Activated CD4-positive, CD25-positive, alpha-beta regulatory T cell treated with anti-CD3 and anti-CD28 coated beads, Interleukin-2, amount 50 U/mL, for 16 hours (primary cell): ENCODE data around the gene SEC61A1.

Experiments used
- DNase-seq: peaks from one replicate; pipeline ENCODE4 v3.0.0-alpha.2; 2020; ENCODE audit warnings: low read depth, low spot score

Gene SEC61A1

DNA sequence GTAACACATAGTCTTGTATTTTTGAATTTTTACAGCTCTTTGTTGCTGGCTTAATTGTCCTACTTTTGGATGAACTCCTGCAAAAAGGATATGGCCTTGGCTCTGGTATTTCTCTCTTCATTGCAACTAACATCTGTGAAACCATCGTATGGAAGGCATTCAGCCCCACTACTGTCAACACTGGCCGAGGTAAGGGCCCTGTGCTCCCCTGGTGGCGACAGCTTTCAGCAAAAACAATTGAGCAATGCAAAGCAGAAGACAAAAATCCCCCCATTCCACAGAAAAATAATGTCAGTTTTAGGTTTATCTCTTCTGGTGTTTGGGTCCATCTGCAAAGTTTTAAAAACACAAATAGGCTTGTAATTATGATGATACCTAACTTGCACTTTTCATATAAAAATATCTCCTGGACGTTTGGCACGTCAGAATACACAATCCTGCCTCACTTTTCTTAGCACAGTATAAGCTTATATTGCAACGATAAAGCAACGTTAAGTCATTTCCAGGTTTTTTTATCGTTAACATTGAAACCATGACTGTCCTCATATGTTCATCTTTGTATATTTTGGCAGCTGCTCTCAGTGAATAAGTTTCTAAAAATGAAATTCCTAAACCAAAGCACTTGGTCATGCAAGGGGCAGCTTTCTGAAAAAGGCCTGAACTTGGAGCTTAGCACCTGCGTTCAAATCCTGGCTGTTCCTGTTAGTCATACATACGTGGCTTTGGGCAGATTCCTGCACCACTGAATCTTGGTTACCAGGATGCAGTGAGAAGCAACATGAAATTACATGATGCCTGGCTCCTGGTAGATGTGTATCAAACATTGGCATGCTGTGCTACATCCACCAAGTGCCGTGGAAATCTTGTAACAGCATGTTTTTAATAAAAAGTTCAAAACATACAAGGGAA is 8.5 kb downstream of the SEC61A1 start:
- DNase-seq, result no peak

DNA sequence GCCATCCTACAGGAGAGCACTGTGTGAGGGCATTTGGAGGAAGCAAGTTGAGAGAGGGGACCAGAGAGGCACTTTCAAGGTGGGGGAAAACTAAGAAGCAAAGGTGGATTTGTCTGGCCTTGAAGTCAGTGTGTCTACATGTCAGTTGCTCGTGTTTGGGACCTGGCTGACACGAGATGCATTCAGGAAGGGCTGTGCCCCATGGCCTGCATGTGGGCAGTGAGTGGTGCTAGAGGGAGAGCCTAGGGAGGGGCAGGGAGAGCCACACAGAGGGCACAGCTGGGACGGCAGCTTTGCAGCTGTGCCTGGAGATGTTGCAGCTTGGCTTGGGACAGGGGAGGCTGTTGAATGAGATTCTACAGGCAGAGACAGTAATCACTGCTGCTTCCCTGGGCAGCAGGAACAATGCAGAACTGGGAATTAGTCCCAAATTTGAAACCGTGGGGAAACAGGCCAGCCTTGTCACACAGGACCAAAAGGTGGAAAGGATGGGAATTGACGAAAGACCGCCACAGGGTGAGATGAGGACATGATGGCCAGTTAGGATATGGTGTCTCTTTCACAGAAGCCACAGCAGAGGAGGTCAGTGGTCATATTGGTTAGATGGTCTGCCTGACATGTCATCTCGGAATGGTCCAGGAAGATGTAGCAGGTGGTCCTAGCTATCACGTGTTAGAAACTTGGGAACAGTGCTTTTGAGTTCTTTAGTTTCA is 10.0 kb downstream of the SEC61A1 start:
- no peak for DNase-seq

DNA sequence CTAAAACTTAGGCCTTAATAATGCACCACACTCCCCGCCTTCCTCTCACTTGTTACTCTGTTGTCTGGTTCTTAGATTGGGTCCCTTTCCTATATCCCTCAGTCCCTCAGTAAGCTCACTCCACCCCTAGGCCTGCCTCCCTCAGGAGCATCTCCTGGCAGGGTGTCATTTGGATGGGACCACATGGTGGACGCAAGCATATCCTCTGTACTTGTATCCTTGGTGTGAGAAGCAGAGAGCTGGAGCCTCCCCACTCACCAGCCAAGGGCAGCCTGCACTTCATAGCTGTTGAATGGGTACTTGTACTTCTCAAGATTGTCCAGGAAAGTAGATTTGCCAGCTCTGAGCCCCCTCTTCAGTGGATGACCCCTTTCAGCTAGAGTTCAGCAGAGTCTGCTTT is 11.6 kb downstream of the SEC61A1 start:
- DNase-seq, result no peak

DNA sequence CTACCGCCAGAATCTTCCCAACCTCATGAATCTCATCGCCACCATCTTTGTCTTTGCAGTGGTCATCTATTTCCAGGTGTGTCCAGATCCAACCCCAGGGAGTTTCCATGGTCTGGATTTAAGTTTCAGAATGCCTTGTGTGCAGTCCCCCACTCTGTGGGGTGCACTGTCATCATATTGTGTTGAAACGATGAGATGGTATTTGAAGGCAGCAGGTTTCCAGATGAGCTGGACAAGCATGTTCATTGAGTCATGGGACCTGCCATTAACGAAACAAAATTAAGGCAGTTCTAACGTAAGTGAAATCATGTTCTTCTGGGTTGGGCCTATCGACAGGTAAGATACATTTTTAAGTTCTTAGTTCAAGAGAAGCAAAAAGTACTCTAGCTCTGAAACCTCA is 12.7 kb downstream of the SEC61A1 start:
- no peak for DNase-seq

DNA sequence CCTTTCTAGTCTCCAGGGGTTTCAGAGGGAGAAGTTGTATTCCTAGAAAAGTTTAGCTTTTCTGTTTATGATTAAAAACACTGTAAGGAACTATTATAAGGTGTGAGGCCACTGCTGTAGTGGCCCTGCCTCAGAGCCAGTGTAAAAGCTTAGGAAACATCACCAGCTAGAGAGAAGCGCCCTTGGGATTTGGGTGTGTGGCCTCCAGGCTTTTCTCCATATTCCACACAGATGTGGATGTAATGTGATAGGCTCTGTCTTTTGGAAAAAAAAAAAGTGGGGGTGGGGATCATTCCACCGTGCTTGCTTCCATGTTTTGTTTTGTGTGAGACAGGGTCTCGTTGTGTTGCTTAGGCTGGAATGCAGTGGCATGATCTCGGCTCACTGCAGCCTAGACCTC is 13.9 kb downstream of the SEC61A1 start:
- no peak for DNase-seq

DNA sequence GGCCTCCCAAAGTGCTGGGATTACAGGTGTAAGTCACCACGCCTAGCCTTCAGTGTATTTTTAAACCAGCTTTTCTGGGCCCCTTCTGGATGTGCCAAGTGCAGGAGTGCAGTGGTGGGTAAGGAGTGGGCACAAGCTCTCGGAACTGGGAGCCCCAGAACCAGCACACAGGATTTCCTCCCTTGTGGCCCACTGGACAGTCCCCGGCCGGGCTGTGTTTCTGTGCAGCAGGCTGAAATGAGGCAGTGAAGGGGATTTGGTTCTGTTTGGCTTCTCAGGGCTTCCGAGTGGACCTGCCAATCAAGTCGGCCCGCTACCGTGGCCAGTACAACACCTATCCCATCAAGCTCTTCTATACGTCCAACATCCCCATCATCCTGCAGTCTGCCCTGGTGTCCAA is 14.4 kb downstream of the SEC61A1 start:
- no peak for DNase-seq

DNA sequence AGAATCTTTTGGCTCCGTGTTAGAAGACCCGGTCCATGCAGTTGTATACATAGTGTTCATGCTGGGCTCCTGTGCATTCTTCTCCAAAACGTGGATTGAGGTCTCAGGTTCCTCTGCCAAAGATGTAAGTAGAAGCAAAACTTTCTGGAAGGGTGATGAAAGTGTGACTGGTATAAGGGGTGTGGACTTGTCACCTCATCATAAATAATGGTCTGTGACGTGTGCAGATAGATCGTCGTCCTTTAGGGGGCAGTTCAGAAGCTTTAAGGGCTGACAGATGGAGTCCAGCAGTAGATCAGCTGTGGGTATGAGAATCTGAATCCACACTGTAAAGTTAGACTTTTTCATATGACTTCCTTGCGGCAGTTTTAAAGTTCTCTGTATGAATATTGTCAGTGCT is 15.3 kb downstream of the SEC61A1 start:
- no peak for DNase-seq

DNA sequence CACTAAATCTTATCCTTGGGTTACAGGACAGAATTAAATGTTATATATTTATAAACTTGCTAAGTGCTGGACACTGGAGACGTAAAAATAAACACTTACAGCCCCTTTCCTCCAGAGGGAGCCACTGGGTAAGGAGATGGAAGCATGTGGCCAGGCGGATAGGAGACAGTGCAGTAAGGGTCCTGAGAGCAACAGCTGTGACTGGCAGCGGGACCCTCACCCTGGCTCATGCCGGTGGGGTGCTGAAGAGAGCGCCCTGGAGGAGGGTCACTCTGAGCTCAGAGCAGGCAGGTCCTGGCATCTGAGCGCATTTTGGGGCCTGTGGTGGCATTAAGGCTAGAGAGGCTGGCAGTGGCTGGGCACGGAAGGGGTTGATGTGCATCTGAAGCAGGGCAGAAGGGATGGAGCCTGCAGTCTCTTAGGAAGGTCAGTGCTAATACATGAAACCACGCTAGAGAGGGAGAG is 16.0 kb downstream of the SEC61A1 start:
- no peak for DNase-seq

DNA sequence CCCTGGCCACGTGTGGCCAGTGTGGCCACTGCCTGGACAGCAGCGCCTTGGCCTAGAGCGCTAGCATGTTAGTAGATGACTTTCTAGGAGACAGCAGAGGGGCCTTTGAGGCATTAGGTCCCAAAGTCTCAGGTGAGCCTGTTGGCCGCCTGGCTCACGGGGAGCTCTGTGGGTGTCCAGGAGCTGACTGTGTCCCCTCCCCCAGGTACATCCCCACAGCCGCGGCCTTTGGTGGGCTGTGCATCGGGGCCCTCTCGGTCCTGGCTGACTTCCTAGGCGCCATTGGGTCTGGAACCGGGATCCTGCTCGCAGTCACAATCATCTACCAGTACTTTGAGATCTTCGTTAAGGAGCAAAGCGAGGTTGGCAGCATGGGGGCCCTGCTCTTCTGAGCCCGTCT is 17.0 kb downstream of the SEC61A1 start:
- no peak for DNase-seq

DNA sequence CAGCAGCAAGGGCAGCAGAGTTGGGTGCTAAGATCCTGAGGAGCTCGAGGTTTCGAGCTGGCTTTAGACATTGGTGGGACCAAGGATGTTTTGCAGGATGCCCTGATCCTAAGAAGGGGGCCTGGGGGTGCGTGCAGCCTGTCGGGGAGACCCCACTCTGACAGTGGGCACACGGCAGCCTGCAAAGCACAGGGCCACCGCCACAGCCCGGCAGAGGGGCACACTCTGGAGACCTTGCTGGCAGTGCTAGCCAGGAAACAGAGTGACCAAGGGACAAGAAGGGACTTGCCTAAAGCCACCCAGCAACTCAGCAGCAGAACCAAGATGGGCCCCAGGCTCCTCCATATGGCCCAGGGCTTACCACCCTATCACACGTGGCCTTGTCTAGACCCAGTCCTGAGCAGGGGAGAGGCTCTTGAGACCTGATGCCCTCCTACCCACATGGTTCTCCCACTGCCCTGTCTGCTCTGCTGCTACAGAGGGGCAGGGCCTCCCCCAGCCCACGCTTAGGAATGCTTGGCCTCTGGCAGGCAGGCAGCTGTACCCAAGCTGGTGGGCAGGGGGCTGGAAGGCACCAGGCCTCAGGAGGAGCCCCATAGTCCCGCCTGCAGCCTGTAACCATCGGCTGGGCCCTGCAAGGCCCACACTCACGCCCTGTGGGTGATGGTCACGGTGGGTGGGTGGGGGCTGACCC is 18.8 kb downstream of the SEC61A1 start:
- DNase-seq, result no peak

DNA sequence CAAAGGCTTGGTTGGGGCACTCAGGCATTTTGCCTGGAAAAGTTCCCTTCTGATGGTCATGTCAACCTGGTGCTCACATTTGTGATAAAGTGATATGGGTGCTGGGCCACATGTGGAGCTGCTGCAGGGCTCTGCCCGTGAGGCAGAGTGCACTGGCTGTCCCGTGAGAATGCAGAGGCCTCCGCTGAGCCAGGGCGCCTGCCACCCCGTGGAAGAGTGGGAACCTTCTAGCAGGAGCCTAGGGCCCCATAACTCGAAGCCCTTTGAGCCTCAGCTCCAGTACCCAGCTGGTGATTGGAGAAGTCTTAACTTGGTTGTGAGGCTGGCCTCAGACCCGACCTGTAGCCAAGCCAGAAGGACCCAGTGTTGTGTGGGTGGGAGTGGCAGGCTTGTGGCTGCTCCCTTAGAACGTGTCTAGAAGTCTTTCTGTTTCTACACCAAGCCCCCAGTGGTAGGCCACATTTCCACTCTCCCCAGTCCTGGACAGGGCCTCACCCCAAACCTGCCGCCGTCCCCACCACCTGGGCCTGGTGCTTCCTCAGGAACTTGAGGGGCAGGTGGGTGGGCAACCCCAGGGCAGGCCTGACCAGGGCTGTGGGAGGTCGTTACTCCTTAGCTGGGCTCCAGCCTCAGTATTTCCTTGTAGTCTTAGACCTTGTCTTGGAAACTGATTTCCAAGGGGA is 19.7 kb downstream of the SEC61A1 start:
- DNase-seq, result no peak

DNA sequence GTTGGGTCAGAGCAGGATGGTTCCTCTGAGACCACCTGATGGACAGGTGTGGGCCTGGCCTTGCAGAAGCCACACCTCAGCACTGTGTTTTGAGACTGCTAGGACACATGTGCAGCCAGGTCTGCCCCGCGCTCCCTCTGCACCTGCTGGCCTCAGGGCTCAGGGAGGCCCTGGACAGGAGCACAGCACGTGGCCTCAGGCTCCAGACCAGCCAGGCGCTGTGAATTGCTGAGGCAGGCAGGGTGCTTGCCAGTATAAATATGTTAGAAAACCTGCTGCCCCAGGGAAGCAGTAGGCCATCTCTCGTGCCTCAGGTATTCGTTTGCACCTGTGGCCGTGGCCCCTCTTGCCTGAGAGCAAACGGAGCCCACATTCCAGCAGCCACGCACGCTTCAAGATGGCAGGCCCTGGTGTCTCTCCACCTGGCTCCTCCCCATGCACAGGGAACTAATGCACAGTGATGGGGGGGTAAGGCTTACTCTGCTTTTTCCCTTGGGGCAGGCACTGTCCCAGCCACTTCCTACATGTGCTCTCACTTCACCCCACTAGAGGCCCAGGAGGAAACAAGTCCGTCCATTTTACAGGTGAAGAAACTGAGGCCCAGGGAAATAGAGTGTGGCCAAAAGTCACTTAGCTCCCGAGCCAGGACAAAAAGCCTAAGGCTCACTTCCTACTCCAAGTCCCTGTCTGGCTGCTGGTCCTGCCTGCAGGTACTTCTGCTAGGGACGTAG is 20.4 kb downstream of the SEC61A1 start:
- no peak for DNase-seq

DNA sequence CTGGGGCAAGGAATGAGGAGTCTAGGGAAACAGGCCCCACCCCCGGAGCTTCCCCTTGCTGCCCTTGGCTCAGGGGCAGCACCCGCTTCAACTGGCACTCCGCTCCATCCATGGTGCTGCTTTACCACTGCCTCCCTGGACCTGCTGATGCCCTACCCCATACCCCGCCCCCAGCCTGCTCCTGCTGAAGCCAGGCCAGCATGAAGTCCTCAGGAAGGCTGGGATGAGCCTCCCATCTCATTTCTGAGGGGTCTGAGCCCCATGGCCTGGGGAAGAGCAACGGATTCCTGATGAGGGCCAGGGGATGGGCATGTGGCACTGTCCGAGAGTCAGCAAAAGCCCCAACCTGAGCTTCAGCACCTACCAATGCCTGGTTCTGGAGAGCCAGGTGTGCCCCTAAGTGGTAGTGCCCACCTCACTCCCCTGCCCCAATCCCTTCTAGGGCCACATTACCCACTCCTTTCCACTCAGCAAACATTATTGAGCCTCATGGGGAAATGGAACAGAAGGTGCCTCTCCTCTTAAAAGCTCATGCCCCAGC is 21.0 kb downstream of the SEC61A1 start:
- no peak for DNase-seq

DNA sequence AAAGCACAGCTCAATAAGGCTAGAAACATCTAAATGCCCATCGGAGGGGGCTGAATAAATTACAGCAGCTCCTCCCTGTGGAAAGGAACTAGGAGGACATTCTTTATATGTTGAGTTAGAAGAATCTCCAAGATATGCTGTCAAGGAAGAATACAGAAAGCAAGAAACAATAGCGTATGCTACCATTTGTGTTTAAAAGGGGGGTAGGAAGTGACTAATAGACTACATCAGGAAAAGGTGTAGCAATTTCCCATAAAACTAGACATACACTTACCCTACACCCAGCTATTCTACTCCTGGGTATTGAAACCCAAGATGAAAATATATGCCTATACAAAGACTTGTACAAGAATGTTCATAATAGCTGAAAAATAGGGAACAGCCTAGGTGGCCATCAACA is 21.6 kb downstream of the SEC61A1 start:
- no peak for DNase-seq

DNA sequence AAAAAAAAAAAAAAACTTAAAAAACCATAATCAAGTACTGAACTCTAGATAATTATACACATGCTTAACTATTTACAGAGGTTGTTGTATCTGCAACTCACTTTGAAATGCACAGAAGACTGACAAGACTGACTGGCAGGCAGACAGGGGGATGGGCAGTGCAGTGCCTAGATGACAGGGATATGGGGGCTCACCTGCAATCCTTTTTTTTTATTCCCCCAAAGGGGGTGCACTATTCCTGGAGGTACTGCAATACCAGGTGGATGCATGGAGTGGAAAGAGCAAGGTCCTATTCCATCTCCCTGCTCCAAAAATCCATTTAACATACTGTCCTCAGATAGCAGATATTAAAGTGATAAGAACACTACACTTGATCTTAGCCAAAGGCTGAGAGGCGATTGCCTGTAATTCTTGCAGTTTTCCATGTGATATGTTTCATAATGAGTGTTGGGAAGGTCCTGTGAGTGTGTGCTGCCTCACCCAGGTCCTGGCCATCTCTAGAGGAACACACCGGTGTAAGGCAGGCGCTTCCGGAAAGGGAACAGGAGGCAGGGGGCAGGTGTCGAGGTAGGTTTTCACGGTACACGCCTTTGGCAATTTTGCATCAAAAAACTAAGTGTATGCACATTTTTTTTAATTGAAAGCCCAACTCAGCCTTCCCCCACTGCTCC is 22.7 kb downstream of the SEC61A1 start:
- DNase-seq, result no peak

DNA sequence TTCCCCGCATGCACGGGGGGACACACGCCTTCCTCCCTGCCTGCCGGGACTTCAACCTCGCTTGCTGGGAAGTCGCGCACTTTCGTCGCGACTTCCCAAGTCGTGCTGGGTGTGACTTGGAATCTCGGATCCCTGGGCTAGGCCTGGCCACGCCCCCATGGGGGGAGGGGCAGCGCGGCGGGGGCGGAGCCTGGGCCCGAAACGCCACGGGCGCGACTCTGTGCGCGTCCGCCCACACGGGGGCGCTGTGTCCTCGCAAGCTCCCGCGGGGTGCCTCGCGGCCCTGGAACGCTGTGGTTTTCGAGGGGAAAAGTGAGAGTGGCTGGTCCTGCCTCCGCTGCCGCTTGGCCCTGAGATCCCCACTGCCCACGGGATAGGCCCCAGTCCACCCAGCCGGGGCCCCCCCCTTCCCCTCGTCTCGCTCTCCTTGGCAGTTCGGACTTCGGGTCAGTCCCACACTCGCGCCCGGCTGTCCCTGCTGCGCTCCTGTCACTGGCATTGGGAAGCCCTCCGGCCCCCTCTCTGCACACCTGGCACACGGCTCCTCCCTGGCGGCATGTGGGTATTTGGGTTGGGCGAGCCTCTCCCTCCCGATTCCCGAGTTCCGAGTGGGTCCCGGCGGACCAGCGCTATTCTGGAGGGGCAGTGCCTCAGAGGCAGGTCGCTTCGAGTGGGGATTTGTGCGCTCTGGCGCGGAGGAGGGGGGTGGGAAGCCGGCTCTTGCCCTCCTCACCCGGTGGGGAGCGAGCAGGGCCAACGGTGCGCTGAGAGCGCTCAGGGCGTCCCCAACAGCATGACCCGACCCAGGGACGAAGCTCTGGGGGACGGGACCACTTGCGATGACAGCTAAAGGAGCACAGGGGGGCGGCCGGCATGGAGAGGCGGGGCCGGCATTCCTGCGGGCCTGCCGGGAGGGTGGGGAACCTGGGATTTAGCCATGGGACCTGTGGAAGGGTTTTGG is 23.6 kb downstream of the SEC61A1 start:
- peak; percentile 72 for DNase-seq

DNA sequence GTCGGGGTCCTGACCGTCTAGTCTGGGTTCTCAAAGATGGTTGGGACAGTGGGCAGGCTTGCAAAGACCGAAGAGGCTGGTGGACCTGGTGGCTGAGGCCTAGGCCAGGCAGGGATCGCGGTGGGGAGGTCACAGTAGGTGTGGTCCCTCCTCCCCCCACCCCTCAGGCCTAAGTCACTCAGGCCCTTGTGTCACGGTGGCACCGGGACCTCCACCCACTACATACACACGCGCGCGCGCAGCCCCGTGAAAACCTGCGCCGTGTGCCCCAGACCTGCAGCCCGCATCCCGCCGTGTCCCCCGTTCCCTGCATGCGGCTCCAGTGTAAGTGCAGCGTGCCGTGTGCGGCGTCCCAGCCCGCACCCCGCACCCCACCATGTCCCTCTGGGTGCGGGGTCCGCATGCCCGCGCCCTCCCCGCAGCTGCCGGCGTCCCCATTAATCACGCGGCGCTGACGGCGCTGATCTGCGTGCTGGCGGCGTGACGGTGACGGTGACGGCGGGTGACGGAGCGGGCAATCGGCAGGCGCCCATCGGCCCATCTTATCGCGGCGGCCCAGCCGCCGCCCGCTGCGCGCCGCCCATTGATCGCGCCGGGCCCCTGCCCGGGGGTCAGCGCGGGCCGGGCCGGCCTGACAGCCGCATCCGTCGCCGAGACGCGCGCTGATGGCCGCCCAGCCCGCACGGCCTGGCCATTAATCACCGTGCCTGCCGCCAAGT is 24.4 kb downstream of the SEC61A1 start:
- DNase-seq, result no peak

DNA sequence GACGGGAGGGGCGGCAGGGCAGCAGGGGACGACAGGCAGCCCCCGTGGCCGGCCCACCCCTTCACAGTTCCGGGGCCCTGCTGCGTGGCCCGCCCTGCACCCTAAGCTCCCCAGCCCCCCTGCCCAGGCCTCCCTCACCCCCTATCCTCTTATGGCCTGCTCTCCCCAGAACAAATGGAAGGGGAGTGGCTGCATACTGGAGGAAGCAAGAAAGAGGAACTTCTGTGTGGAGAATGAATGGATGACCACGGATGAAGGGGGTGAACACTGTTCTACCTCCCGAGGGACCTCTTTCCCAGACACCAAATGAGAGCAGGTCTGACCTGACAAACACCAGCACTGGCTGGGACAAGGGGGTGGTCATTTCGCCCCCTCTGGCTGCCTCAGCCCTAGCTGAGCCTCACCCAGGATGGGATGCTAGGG is 25.0 kb downstream of the SEC61A1 start:
- DNase-seq, result no peak
